SJCRH30 (cell line): ENCODE results near the gene ZNF618. TPM values are rescaled to one million over a fixed set of nuclear protein-coding genes. Genes with fewer than 3 reads are reported as not detected.
"Not testable (repeated sequence)": the region's sequence is repeated elsewhere in the genome, so short reads cannot be mapped to it uniquely, and the experiment has no call there.

Experiments
- DNase-seq, 2 experiments: peaks; one replicate each; pipeline ENCODE4 v3.0.0-alpha.2; 2015 to 2020
- H3K27ac ChIP-seq: fragments of 250-450 bp; sonication (Bioruptor Pico); 2 replicates; pipeline ENCODE4 v1.5.1; 2020; ENCODE audit warnings: mild to moderate bottlenecking, moderate library complexity
- H3K27me3 ChIP-seq: fragments of 250-450 bp; sonication (Bioruptor Pico); 2 replicates; pipeline ENCODE4 v1.5.1; 2020; ENCODE audit warnings: mild to moderate bottlenecking, moderate library complexity
- H3K36me3 ChIP-seq: fragments of 250-450 bp; sonication (Bioruptor Pico); 2 replicates; pipeline ENCODE4 v1.5.1; 2020; ENCODE audit warnings: mild to moderate bottlenecking, moderate library complexity
- H3K4me1 ChIP-seq: fragments of 250-450 bp; sonication (Bioruptor Pico); 2 replicates; pipeline ENCODE4 v1.5.1; 2020; ENCODE audit warnings: mild to moderate bottlenecking, moderate library complexity
- H3K4me3 ChIP-seq: fragments of 250-450 bp; sonication (Bioruptor Pico); 2 replicates; pipeline ENCODE4 v1.5.1; 2020; ENCODE audit warnings: mild to moderate bottlenecking, moderate library complexity
- H3K9me3 ChIP-seq: fragments of 250-450 bp; sonication (Bioruptor Pico); replicated peaks from 2 replicates; pipeline ENCODE4 v1.5.1; 2020; ENCODE audit warnings: mild to moderate bottlenecking, moderate library complexity
- total RNA-seq: library from RNA; depleted of rRNA; stranded (reverse); fragments of >200 nt; shearing (Covaris generic); gene quantifications from 2 replicates; pipeline ENCODE4 v1.2.3, GENCODE V29; 2014

ZNF618 gene
- total RNA-seq, 1 experiment from 2014 or later: 19.3 TPM

- Histone ChIP-seq H3K27ac (no peak overlapping the region), H3K4me3 (no peak overlapping the region), H3K36me3 (no peaks in the 10 kb centered on the region), H3K9me3 (no peaks in the 10 kb centered on the region), H3K27me3 (peaks cover 5% of the 10 kb centered on the region; the same call in 1 of the 2 replicates), H3K4me1 (peaks cover 7% of the 10 kb centered on the region; the same call in 1 of the 2 replicates)
- no peak for DNase-seq
Observed at GRCh38 chr9:114077162-114077837, 201.2 kb downstream of the ZNF618 start.

GRCh38 chr9:114078021-114078780 is 202.1 kb downstream of the ZNF618 start, which contains the start of gene AMBP:
Gene AMBP, minus strand, starts transcription at chr9:114078300. Its CDS starts 91 bp downstream, at chr9:114078209.
- peak; percentile 67 to 73 for DNase-seq
- peak within 1 kb of the TSS; percentile 20 for H3K4me3 ChIP-seq
- H3K27ac ChIP-seq: no peak within 1 kb of the TSS
- H3K9me3 ChIP-seq: no peaks in the 10 kb centered on the region
- no peaks in the 10 kb centered on the region for H3K36me3 ChIP-seq
- peaks cover 11% of the 10 kb centered on the region for H3K4me1 ChIP-seq
- peaks cover 5% of the 10 kb centered on the region; the same call in 1 of the 2 replicates for H3K27me3 ChIP-seq

GRCh38 chr9:114078781-114079156 is 202.7 kb downstream of the ZNF618 start:
- Histone ChIP-seq H3K4me1 (peaks cover 16% of the 10 kb centered on the region), H3K27ac (no peak overlapping the region), H3K4me3 (no peak overlapping the region), H3K9me3 (no peaks in the 10 kb centered on the region), H3K27me3 (peaks cover 5% of the 10 kb centered on the region; the same call in 1 of the 2 replicates), H3K36me3 (no peaks in the 10 kb centered on the region)
- no peak for DNase-seq

- Histone ChIP-seq H3K4me1 (peaks cover 22% of the 10 kb centered on the region), H3K36me3 (no peaks in the 10 kb centered on the region), H3K9me3 (no peaks in the 10 kb centered on the region), H3K27me3 (no peaks in the 10 kb centered on the region), H3K4me3 (no peak overlapping the region), H3K27ac (no peak overlapping the region)
- no peak for DNase-seq
Observed at GRCh38 chr9:114080195-114080772, 204.2 kb downstream of the ZNF618 start.

GRCh38 chr9:114080773-114081440 is 204.8 kb downstream of the ZNF618 start:
- no peaks in the 10 kb centered on the region for H3K9me3 ChIP-seq
- H3K36me3 ChIP-seq: no peaks in the 10 kb centered on the region
- H3K27me3 ChIP-seq: no peaks in the 10 kb centered on the region
- H3K27ac ChIP-seq: no peak overlapping the region
- H3K4me3 ChIP-seq: no peak overlapping the region
- H3K4me1 ChIP-seq: peaks cover 22% of the 10 kb centered on the region
- DNase-seq: no peak

GRCh38 chr9:114081441-114082016 is 205.4 kb downstream of the ZNF618 start:
- no peak for DNase-seq
- H3K36me3 ChIP-seq: no peaks in the 10 kb centered on the region
- H3K27ac ChIP-seq: no peak overlapping the region
- H3K4me3 ChIP-seq: no peak overlapping the region
- peaks cover 22% of the 10 kb centered on the region for H3K4me1 ChIP-seq
- no peaks in the 10 kb centered on the region for H3K9me3 ChIP-seq
- no peaks in the 10 kb centered on the region for H3K27me3 ChIP-seq

- no peaks in the 10 kb centered on the region for H3K36me3 ChIP-seq
- H3K4me1 ChIP-seq: peaks cover 25% of the 10 kb centered on the region
- peaks cover 3% of the 10 kb centered on the region; the same call in 1 of the 2 replicates for H3K9me3 ChIP-seq
- H3K4me3 ChIP-seq: peak overlapping the region; percentile 10; the same call in 1 of the 2 replicates
- DNase-seq: peak; percentile 92 to 98
- H3K27ac ChIP-seq: no peak overlapping the region; the same call in 1 of the 2 replicates
- H3K27me3 ChIP-seq: no peaks in the 10 kb centered on the region
Observed at GRCh38 chr9:114082017-114082762, 206.1 kb downstream of the ZNF618 start.

GRCh38 chr9:114082763-114083412 is 206.8 kb downstream of the ZNF618 start:
- not testable (repeated sequence) for H3K27me3 ChIP-seq, H3K9me3 ChIP-seq, H3K36me3 ChIP-seq, DNase-seq
- Histone ChIP-seq H3K4me1 (peaks cover 27% of the 10 kb centered on the region), H3K4me3 (peak overlapping the region; percentile 10; the same call in 1 of the 2 replicates), H3K27ac (peak overlapping the region; percentile 4; the same call in 1 of the 2 replicates)

GRCh38 chr9:114083666-114084065 is 207.6 kb downstream of the ZNF618 start:
- H3K36me3 ChIP-seq: no peaks in the 10 kb centered on the region
- H3K27me3 ChIP-seq: no peaks in the 10 kb centered on the region
- peak; percentile 75 to 80 for DNase-seq
- H3K9me3 ChIP-seq: peaks cover 4% of the 10 kb centered on the region; the same call in 1 of the 2 replicates
- H3K4me1 ChIP-seq: peaks cover 29% of the 10 kb centered on the region
- no peak overlapping the region for H3K4me3 ChIP-seq
- H3K27ac ChIP-seq: no peak overlapping the region; the same call in 1 of the 2 replicates

GRCh38 chr9:114084282-114085073 is 208.4 kb downstream of the ZNF618 start:
- Histone ChIP-seq H3K36me3 (no peaks in the 10 kb centered on the region), H3K4me1 (peaks cover 29% of the 10 kb centered on the region), H3K27ac (no peak overlapping the region; the same call in 1 of the 2 replicates), H3K4me3 (no peak overlapping the region), H3K9me3 (peaks cover 4% of the 10 kb centered on the region; the same call in 1 of the 2 replicates), H3K27me3 (no peaks in the 10 kb centered on the region)
- DNase-seq: no peak

- H3K27me3 ChIP-seq: no peaks in the 10 kb centered on the region
- DNase-seq: no peak
Observed at GRCh38 chr9:114085387-114085789, 209.3 kb downstream of the ZNF618 start.

GRCh38 chr9:114086009-114086408 is 209.9 kb downstream of the ZNF618 start:
- H3K9me3 ChIP-seq: peaks cover 4% of the 10 kb centered on the region; the same call in 1 of the 2 replicates
- no peak for DNase-seq
- H3K36me3 ChIP-seq: no peaks in the 10 kb centered on the region
- H3K4me1 ChIP-seq: peaks cover 29% of the 10 kb centered on the region
- no peak overlapping the region for H3K4me3 ChIP-seq
- H3K27ac ChIP-seq: no peak overlapping the region
- no peaks in the 10 kb centered on the region for H3K27me3 ChIP-seq

More at GRCh38 chr9:114085387-114085789, 209.3 kb downstream of the ZNF618 start:
- H3K27ac ChIP-seq: no peak overlapping the region
- H3K4me1 ChIP-seq: peaks cover 29% of the 10 kb centered on the region
- no peaks in the 10 kb centered on the region for H3K36me3 ChIP-seq
- H3K4me3 ChIP-seq: no peak overlapping the region
- peaks cover 4% of the 10 kb centered on the region; the same call in 1 of the 2 replicates for H3K9me3 ChIP-seq
